NCI-H1105 treated with DMSO at 0.1 percent for 48 hours (cell line): ENCODE measurements around the gene CTDP1.

Source experiments
- DNase-seq: peaks from one replicate; lab custom pipeline; 2025; lab: John Stamatoyannopoulos, UW

The CTDP1 gene

DNA sequence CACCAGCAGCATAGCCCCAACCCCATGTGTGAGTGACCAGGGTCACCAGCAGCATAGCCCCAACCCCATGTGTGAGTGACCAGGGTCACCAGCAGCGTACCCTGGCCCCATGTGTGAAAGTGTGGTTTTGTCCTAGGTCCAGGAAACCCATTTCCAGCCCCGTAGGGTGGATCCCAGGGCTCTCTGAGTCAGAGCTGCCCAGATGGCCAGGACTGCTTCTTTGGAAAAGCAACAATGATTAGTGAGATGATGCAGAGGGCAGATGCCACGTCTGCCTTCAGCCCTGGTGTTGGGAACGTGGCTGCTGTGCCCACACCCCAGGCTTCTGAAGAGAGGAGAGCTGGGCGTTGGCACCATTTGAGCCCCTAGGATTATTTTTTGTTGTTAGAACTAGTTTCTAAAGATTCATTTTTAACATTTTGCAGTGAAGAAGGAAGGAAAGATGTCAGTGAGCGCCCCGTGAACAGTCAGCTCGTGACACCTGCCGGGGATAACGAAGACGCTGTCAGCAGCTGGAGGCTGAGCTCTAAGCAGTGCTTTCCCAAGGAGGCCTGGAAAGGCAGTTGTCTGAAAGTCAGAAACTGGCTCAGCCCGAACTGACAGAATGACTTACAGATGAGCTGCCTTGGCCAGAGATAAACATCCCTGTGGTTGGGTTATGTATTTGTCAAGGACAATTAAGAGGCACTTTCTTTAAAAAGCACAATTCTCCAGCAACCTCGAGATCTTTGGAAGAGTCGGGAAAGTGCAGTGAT is 86.1 kb downstream of the CTDP1 start:
- no peak for DNase-seq

DNA sequence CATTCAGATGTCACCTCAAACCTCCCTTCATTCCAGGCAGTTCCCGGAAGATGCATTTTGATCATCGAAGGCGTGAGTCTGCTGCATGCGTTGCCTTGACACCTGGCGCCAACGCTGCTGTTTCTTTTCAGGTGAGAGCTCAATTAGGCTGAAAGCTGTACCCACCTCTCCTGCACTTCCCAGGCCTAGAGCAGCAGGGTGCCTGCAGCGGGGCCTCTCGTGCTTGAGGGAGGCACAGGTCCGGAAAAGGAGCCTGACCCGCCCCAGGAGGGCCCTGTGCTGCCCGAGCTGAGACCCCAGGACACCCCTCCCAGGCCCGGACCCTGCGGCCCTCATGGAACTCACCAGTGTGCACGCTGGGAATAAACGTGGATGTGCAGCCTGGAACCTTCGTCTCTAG is 86.7 kb downstream of the CTDP1 start:
- no peak for DNase-seq

DNA sequence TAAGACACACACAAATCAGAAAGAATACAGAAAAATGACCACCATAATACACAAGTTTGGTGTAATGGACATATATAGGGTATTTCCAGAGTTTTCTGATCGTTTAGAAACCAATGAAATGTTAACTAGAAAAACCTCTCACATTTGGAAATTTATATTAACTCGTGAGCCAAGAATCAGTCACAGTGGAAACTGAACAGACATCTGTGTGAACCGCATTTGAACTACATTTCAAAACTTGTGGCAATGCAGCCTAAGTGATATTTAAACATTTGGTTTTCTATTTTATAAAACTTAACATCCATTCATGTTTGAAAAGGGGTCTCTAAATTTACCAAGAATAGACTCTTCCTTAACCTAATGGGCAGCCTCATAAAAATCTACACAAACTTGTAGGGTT is 89.1 kb downstream of the CTDP1 start:
- DNase-seq, result no peak

DNA sequence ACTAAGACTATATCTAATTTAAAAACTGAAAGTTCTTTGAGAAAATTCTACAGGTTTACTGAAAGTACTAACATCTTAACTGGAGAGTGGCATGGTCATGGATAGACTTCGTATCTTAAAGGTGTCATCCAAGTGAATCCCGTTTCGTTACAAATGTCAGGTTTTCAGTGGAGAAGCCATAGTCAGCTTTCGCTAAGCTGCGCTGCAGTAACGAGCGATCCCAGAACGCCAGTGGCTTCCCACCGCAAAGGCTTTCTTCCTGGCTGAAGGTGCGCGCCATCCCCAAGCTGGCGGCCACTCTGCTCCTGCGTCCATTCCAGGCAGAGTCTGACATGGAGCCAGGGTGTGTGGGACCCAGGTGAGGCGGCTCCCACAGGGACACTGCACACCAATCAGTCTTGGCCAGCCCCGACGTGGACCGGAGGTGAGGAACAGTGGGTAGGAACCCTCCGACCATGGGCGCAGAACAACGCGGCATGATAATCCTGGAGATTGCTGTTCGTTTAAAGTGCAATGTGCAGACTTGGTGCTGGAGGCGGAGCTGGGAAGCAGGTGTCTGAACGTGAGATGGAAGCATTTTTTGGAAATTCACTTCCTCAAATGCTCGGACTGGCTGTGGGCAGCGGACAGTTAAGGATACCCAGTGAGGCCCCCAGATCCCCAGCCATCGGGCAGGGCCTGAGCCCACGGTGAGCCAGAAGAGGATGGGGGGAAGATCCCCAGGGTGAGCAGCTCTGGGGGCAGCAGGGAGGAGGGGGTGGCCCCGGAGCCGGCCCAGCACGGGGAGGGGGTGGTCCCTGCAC is 90.3 kb downstream of the CTDP1 start:
- no peak for DNase-seq

DNA sequence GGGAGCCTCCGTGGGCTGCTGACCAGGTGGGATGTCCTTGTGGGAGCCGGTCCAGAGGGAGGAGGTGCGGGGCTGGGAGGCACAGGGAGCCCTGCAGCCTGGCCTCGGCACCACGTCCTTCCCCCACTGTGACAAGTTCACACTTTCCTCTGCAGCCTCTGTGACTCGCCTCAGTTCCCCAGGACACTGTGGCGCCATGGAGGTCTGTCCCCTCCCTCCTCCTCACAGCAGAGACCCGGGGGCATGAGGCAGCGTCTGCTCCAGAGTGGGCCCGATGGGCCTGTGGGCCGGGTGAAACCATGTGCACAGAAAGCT is 90.9 kb downstream of the CTDP1 start:
- DNase-seq, result no peak

DNA sequence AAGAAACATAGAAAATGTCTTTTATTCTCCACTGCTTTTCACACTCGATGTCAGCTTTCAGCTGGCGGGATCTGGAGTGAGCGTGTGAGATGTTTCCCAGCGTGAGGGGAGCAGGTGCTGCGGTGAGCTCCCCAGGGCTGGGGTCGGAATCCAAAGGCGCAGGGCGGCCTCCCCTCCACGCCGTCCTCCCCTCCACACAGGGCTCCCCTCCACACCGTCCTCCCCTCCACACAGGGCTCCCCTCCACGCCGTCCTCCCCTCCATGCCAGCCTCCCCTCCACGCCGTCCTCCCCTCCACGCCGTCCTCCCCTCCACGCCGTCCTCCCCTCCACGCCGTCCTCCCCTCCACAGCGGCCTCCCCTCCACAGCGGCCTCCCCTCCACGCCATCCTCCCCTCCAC is 91.2 kb downstream of the CTDP1 start:
- DNase-seq, result no peak

DNA sequence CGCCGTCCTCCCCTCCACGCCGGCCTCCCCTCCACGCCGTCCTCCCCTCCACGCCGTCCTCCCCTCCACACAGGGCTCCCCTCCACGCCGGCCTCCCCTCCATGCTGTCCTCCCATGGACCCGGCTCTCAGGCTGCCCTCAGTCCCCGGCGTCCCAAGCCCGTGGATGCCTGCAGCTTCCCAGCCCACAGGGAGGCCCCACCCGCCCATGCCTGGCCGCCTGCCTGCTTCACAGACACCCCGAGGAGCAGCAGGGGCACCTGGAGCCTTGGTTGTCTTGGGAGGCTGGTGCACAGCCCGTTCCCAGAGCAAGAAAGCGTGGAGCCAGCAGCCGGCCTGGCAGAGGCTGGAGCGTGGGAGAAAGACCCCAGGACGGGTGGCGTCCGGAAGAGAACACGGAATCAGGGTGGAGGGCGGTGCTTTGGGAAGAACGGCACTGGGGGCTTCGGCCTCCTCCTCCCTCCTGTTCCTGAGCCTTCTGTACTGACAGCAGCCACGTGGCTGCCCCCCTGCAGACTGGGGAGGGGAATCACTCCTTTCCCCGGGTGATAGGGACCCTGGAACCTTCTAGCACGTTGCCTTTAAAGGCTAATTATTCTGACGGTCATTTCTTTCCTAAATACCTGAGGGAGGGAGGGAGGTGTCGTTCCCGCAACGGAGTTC is 92.0 kb downstream of the CTDP1 start:
- no peak for DNase-seq

DNA sequence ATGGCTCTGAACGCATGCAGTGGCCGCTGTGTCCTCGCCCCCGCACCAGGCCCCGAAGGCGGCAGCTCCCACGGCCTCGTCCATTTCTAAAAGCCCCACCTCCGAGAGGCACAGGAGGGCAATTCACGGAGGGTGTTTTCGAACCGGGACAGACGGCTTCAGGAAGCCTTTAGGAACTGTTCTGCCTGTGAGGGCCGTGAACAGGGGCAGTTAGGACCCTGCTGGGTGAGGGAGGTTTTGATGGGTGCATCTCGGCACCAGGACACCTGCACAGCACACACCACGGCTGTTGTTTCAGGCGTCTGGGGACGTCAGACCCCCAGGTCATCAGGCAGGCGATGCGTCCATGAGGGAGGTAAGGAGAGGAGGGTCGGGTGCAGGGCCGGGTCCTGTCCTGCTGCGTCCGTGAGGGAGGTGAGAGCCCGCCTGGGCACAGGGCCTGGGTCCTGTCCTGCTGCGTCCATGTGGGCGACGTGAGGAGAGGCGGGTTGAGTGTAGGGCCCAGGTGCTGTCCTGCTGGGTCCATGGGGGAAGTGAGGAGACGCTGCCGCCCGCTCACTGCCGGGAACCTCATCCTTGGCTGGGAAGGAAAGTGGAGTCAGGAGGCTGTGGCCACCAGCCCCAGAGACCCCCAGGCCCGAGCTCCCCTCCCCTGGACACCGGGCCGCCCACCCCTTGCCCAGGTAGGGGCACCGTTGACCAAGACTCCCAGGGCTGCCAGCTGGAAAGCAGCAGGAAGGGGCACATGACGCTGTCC is 92.7 kb downstream of the CTDP1 start:
- DNase-seq, result no peak

DNA sequence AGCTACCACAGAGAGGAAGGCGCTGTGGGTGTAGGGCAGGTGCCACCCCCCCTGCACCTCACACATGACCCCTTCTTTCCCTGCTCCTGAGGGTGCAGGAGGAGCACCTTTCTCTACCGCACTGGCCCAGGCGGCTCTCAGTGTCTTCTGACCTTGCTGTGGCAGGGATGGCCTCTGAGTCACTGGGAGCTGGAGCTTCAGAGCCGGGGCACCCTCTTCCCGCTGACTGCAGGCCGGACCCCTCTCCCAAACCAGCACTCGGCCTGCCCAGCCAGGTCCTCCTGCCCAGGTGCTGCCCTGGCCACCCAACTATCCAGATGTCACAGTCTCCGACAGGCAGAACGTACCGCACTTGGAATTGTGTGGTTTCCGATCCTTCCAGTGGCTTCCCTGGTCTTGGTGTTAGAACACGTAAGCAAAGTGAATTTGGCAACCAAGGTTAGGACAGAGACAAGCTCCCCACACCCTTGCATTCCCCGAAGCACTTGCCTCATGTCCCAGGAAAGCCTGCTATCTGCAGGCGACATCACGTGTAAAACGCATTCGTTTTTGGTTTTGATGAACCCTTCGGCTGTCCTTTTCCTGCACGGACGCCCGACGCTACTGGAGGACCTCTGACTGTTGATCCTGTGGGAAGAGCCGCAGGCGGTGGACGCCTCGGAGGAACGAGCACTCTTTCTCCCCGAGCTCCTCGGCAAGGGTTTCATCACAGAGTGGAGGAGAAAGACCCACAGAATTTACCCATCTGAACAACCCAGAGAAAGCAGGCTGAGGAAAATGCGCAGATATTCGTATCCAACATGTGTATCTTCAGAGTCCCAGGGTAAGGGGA is 93.5 kb downstream of the CTDP1 start:
- DNase-seq, result no peak

DNA sequence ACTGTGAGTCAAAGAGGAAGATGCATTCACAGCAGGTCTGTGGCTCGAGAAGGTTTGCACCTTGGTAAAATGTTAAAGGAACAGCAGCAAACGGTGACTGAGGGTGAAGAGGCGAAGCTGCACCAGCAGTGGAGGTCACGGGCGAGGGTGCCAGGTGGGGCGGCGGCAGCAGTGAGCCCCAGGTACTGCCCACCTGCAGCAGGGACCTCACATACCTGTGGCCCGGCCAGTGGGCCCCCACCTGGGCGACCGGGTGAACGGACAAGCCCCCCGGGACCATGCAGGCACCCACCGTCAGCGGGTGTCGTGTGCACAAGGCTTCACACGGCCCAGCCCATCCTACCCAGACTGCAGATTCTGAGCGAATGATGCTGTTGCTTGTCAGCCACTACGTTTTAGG is 94.5 kb downstream of the CTDP1 start:
- DNase-seq, result no peak

DNA sequence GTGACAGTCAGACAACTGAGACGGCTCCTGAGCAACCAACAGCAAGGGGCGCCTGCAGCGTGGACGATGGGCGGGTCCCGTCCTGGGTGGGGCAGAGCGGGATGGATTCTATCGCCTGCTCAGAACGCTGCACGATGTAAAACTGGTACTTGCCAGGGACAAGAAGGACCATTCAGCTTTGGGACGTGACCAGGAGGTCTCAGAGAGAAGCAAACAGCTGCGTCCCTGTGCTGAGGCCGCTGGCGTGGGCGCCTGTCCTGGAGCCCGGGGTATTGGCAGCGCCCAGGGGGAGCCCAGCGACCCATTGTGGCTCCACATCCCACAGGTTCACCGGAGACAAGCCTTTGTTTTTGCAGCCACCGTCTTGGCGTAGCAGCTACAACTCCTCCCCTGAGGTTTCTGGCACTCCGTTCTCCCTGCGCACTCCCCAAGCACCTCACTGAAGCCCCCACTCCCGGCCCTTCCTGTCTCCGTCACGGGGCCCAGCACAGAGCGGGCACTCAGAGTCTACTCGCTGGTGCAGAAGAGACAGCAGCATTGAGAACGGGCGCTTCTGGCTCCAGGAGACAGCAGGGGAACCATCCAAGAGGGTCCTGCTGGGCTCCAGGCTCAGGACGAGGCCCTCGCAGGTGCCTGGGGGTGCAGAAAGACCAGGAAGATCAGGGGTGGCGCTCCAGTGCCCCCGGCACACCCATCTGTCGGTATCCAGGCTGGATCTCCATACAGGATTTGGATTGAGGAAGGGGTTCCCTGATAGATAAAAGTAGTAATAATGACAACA is 96.0 kb downstream of the CTDP1 start:
- no peak for DNase-seq

DNA sequence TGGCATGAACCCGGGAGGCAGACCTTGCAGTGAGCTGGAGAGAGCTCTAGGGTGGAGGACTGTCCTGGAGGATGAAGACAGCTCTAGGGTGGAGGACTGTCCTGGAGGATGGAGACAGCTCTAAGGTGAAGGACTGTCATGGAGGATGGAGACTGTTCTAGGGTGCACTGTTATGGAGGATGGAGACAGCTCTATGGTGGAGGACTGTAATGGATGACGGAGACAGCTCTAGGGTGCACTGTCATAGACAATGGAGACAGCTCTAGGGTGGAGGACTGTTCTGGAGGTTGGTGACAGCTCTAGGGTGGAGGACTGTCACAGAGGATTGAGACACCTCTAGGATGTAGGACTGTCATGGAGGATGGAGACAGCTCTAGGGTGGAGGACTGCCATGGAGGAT is 97.1 kb downstream of the CTDP1 start:
- no peak for DNase-seq

DNA sequence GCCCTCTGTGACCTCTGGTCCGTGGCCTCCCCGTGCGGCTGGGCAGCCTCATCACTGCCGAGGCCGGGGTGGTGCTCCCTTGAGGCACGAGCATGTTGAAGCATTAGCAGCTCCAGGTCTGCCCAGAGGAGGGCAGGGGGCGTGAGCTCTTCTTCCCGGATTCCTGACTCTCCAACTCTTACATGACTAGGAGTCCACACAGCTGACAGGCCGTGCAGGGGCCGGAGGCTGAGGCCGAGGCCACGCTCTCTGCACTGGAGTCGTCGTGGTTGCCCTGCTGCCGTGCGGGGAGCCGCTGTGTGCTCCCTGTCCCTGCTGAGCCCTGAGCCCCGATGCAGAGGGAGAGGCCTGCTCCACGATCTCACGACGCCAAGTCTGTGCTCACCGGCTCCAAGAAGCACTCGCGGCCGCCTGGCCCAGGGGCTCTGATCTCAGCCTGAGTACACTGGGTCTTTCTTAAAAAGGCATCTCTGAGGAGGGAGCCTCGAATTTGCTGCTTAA is 98.7 kb downstream of the CTDP1 start:
- no peak for DNase-seq

DNA sequence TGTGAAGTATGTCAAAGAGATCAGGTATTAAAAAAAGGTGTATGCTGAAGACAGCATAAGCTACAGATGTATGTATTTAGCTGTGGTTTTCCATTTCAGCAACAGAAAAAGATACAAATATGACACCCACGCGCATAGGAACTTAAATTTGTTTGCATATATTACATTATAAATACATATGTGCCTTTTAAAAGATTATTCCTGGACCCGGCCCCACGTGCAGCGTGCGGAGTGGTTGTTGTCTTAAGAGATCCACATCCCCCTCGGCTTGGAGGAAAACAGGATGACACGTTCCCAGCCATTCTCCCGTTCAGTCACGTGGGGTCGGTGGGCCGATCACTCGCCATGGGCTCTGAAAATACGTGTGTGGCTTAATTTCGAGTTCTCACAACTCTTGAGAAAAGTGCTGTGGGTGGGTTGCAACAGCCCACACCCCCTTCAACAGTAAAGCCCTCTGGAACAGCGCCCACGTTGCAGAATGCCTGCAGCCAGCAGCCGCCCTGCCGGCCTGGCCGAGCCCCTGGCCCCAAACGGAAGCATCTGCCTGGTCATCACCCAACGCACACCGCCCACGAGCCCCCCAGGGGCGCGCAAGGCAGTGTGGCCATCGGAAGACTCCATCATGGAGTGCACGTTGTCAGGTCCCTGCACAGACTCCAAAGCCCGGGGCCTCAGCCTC is 99.6 kb downstream of the CTDP1 start:
- no peak for DNase-seq

DNA sequence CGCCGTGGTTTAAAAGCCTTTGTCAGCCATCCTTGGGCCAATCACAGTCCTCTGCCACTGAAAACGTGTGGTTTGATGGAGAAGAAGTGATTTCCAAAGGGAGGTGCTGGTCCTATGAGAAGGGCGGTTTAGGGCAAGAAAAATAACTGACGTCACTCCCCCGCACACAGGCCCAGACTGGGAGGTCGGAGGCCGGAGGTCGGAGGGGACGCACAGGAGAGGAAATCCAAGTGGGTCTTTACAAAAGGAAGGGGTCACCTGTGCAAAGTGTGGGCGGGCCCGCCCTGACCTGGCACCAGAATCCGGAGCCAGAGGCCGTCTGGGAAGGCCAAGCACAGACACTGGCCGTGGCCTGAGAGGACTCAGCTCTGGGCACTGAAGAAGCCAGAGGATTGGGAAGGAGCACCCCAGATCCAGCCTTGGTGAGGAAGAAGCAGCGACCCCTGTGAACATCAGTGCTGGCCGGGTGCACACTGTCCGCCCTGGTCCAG is 100.1 kb downstream of the CTDP1 start:
- DNase-seq, result no peak

DNA sequence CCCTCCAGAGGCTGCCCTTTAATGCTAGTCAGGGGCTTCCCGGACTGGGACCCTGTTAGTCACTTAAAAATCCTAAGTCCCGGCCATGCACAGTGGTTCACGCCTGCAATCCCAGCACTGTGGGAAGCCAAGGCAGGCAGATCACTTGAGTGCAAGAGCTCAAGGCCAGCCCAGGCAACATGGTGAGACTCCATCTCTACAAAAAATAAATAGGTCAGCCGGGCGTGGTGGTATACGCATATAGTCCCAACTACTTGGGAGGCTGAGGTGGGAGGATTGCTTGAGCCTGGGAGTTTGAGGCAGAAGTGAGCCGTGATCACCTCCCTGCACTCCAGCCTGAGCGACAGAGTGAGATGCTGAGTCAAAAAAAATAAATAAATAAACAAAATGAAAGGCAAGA is 100.9 kb downstream of the CTDP1 start:
- DNase-seq, result no peak

DNA sequence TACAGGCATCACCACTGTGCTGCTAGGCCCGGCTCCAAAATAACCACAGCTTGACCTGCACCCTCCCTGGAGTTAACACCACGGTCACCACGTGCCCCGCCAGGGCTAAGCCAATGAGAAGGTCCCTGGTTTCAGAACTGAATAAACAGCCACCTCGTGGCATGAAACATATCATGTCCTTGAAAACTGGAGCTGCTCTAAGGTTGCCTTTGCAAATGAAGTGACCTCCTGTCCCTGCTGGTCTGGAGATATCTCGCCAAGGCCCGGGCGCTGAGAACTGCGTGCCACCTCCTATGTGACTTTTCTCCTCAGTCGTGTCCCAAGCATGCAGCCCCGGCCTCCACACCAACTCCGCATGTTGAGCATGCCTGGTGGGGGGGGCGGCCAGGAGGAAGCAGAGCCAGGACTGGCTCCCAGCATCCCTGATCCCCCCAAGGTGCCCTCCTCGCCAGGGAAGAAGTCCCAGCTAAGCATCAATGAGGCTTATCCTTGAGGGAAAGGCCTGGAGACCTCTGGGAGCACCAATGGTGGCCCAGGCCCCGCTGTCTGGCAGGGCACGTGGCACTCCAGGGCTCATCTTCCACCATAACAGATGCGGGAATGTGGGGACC is 101.8 kb downstream of the CTDP1 start:
- DNase-seq, result no peak

DNA sequence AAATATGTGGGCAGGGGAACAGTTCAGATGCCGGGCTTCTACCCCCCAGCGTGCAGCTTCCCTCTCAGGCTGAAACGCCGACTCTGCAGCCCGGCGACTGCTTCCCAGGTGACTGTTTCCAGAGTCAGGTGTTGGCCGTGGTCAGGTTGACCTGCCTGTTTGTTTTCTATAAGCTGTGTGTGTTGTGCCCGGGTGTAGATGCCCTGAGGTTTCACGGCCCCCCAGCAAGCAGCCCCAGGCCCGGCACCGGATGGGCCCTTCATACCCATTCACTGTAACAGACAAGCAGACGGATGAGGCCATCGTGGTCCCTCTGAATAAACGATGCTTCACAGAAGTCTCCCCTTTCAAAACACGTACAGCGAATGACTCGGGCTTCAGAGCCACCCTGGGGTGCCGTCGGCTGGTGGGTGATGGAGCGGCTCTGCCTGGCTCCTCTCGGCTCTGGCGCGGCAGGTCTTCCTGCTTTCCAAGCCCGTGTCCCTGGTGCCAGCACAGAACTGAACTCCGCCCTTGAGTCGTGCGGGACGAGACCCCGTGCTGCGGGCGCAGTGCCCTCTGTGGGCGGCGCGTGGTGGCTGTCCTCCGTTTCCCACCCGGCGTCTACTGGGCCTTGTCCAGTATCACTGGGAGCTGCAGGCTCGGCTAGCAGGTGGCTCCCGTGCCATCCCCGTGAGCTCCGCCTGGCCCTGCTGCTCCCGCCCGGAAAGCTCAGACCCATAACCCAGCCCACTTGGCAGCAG is 103.1 kb downstream of the CTDP1 start:
- DNase-seq, result no peak
